SK-N-SH (cell line): ENCODE measurements around the gene FOXO4. TPM values are rescaled to one million over a fixed set of nuclear protein-coding genes. Genes with fewer than 3 reads are reported as not detected.

Source experiments
- CTCF ChIA-PET: fragments of 300-600, 350-600 bp; formaldehyde crosslinking; extraction: SDS; loops from one replicate; lab custom pipeline; 2021; lab: Yijun Ruan, JAX
- POLR2A ChIA-PET: fragments of 350-600 bp; sonication (Branson Sonifier 250); formaldehyde crosslinking; extraction: SDS; loops from one replicate; lab custom pipeline; 2020; ENCODE audit warnings: antibody characterized with exemption, inconsistent platforms; lab: Yijun Ruan, JAX
- DNase-seq: peaks from one replicate; pipeline ENCODE4 v3.0.0; 2012
- H2AFZ ChIP-seq: fragments of 200-600 bp; sonication (generic); 2 replicates; pipeline ENCODE4 v1.8.1; 2016; ENCODE audit warnings: antibody characterized with exemption, mild to moderate bottlenecking, low read depth
- H3F3A ChIP-seq: fragments of 200-600 bp; sonication (generic); replicated peaks from 2 replicates; pipeline ENCODE3; 2016; ENCODE audit warnings: antibody characterized with exemption, mild to moderate bottlenecking; ENCODE audit not compliant: insufficient read depth
- H3K27ac ChIP-seq, 2 experiments: fragments of 200-500 bp in 1 of 2; fragments of 200-600 bp in 1 of 2; sonication (Bioruptor generic) in 1 of 2; sonication (generic), shearing (Covaris generic) in 1 of 2; 2 replicates each; pipeline versions ENCODE4 v1.5.1 to v1.6.1; 2014 to 2016; ENCODE audit warnings: low read depth in 2 of 2, inconsistent platforms in 1 of 2, low read length in 1 of 2, mild to moderate bottlenecking in 1 of 2, mixed read lengths in 1 of 2
- H3K27me3 ChIP-seq: fragments of 200-600 bp; sonication (generic), shearing (Covaris generic); 2 replicates; pipeline ENCODE4 v1.6.1; 2016; ENCODE audit warnings: mixed run types; ENCODE audit not compliant: insufficient read depth
- H3K36me3 ChIP-seq, 2 experiments: fragments of 200-500 bp in 1 of 2; fragments of 200-600 bp in 1 of 2; sonication (Bioruptor generic) in 1 of 2; sonication (generic) in 1 of 2; replicated peaks in 1 of 2; 2 replicates each; pipeline versions ENCODE3 to v1.5.1; 2014 to 2016; ENCODE audit warnings: low read length in 1 of 2, mild to moderate bottlenecking in 1 of 2; ENCODE audit not compliant: insufficient read depth in 2 of 2, control insufficient read depth in 1 of 2
- H3K4me1 ChIP-seq, 2 experiments: fragments of 200-500 bp in 1 of 2; fragments of 200-600 bp in 1 of 2; sonication (Bioruptor generic) in 1 of 2; sonication (generic), shearing (Covaris generic) in 1 of 2; 2 replicates each; pipeline versions ENCODE4 v1.5.1 to v1.6.1; 2014 to 2016; ENCODE audit warnings: low read depth in 1 of 2, low read length in 1 of 2, mixed run types in 1 of 2; ENCODE audit not compliant: insufficient read depth in 2 of 2, control insufficient read depth in 1 of 2
- H3K4me2 ChIP-seq: fragments of 200-600 bp; sonication (generic), shearing (Covaris generic); 2 replicates; pipeline ENCODE4 v1.6.1; 2017; ENCODE audit warnings: mixed run types
- H3K4me3 ChIP-seq, 2 experiments: fragments of 200-500 bp in 1 of 2; fragments of 200-600 bp in 1 of 2; sonication (Bioruptor generic) in 1 of 2; sonication (generic), shearing (Covaris generic) in 1 of 2; 2 replicates each; pipeline versions ENCODE4 v1.5.1 to v1.8.1; 2014 to 2016; ENCODE audit warnings: low read depth in 2 of 2, inconsistent platforms in 1 of 2, low read length in 1 of 2, mild to moderate bottlenecking in 1 of 2, mixed read lengths in 1 of 2, moderate library complexity in 1 of 2
- H3K79me2 ChIP-seq: fragments of 200-600 bp; sonication (generic); 2 replicates; pipeline ENCODE4 v1.8.1; 2017; ENCODE audit warnings: mild to moderate bottlenecking; ENCODE audit not compliant: insufficient read depth
- H3K9ac ChIP-seq: fragments of 200-600 bp; sonication (generic); 2 replicates; pipeline ENCODE4 v1.6.1; 2017; ENCODE audit warnings: mixed run types
- H3K9me2 ChIP-seq: fragments of 200-600 bp; sonication (generic); 2 replicates; pipeline ENCODE4 v1.6.1; 2017; ENCODE audit warnings: mixed run types
- H3K9me3 ChIP-seq: fragments of 200-600 bp; sonication (generic); 2 replicates; pipeline ENCODE4 v1.6.1; 2017; ENCODE audit warnings: mixed run types, mild to moderate bottlenecking, moderate library complexity
- H4K20me1 ChIP-seq: fragments of 200-600 bp; sonication (generic); 2 replicates; pipeline ENCODE4 v1.6.1; 2017; ENCODE audit warnings: mild to moderate bottlenecking, mixed run types; ENCODE audit not compliant: insufficient read depth
- CHD2 ChIP-seq: fragments of 150-350 bp; IDR thresholded peaks from 2 replicates; pipeline ENCODE4 v1.6.1; 2018; ENCODE audit warnings: low read length; ENCODE audit not compliant: partially characterized antibody
- ELF1 ChIP-seq: IDR thresholded peaks from 2 replicates; pipeline ENCODE4 v1.4.0; 2012
- FOSL2 ChIP-seq: IDR thresholded peaks from 2 replicates; pipeline ENCODE4 v1.4.0; 2012; ENCODE audit warnings: low read depth, mild to moderate bottlenecking, moderate library complexity, borderline replicate concordance
- FOXM1 ChIP-seq: IDR thresholded peaks from 2 replicates; pipeline ENCODE4 v1.4.0; 2012; ENCODE audit warnings: low read depth, mild to moderate bottlenecking
- GATA2 ChIP-seq: sonication (generic); formaldehyde crosslinking; IDR thresholded peaks from 2 replicates; pipeline ENCODE4 v1.5.0; 2020; ENCODE audit warnings: mild to moderate bottlenecking, missing genetic modification reagents
- RAD21 ChIP-seq: IDR thresholded peaks from 2 replicates; pipeline ENCODE4 v1.6.1; 2012; ENCODE audit warnings: mild to moderate bottlenecking, low read length
- RFX5 ChIP-seq: IDR thresholded peaks from 2 replicates; pipeline ENCODE4 v1.6.1; 2012; ENCODE audit warnings: mild to moderate bottlenecking, improper control_type of control experiment, low read length
- RXRA ChIP-seq: IDR thresholded peaks from 2 replicates; pipeline ENCODE4 v1.4.0; 2012; ENCODE audit warnings: low read depth, mild to moderate bottlenecking, borderline replicate concordance
- SIN3A ChIP-seq: IDR thresholded peaks from 2 replicates; pipeline ENCODE4 v1.6.1; 2012; ENCODE audit warnings: low read depth, mild to moderate bottlenecking, low read length, moderate library complexity, borderline replicate concordance
- SMC3 ChIP-seq: IDR thresholded peaks from 2 replicates; pipeline ENCODE4 v1.6.1; 2012; ENCODE audit warnings: low read depth, low read length, improper control_type of control experiment
- TCF12 ChIP-seq: IDR thresholded peaks from 2 replicates; pipeline ENCODE4 v1.4.0; 2012
- YY1 ChIP-seq: IDR thresholded peaks from 2 replicates; pipeline ENCODE4 v1.4.0; 2012; ENCODE audit warnings: low read depth, mild to moderate bottlenecking
- WGBS: methylation state at CpG from one replicate; pipeline ENCODE4 v1.1.6; 2017; ENCODE audit warnings: low lambda C conversion rate; 5-methylcytosine and 5-hydroxymethylcytosine counted together
- polyA plus RNA-seq, 3 experiments: library from polyadenylated mRNA; depleted of rRNA; stranded (reverse); fragments of >200 nt; gene quantifications; 2 replicates each; pipeline ENCODE4 v1.2.3, GENCODE V29; 2012
- TF ChIP-seq, protein P1 (sequence below): fragments of 200-600 bp; sonication (generic); IDR thresholded peaks from 2 replicates; pipeline ENCODE4 v1.6.1; 2017; ENCODE audit warnings: antibody characterized with exemption, mild to moderate bottlenecking, moderate library complexity
- TF ChIP-seq, protein P2 (sequence below): fragments of 150-350 bp; IDR thresholded peaks from 2 replicates; pipeline ENCODE4 v1.6.1; 2017; ENCODE audit warnings: antibody characterized with exemption, low read length, low read depth, borderline replicate concordance

Gene FOXO4
- polyA plus RNA-seq, 1 of the 3 experiments (the other 2 are of a cell fraction): 1.9 TPM

DNA sequence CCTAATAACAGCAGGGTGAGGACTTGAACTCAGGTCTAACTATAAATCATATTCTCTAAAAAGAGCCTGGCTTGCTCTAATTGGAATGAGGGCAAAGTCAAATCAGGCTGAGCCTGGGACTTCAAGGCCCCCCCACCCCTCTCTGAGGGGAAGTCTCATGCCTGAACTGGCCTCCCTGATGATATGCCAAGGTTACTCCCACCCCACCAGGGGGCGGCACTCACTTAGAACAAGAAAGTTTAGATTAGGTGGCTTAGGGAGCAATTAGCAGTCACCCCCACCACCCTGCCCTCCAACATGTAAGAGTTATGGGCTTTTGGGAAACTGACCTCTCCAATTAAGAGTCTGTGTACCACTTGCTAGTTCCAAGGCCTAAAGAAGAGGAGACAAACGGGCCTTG lies 2.7 kb downstream of the FOXO4 start:
- POLR2A ChIA-PET: no interaction called here
- Histone ChIP-seq H3K27me3 (peaks cover 5% of the 10 kb centered on the region; the same call in 1 of the 2 replicates), H3K9ac (no peak overlapping the region), H3K79me2 (no peaks in the 10 kb centered on the region), H3K9me2 (no peaks in the 10 kb centered on the region), H3K4me3 (no peak overlapping the region)
- TF ChIP-seq SMC3 (peak; percentile 52; the same call in 1 of the 2 replicates), CHD2 (no peak), RAD21 (peak; percentile 66)
- TF ChIP-seq, protein P1, sequence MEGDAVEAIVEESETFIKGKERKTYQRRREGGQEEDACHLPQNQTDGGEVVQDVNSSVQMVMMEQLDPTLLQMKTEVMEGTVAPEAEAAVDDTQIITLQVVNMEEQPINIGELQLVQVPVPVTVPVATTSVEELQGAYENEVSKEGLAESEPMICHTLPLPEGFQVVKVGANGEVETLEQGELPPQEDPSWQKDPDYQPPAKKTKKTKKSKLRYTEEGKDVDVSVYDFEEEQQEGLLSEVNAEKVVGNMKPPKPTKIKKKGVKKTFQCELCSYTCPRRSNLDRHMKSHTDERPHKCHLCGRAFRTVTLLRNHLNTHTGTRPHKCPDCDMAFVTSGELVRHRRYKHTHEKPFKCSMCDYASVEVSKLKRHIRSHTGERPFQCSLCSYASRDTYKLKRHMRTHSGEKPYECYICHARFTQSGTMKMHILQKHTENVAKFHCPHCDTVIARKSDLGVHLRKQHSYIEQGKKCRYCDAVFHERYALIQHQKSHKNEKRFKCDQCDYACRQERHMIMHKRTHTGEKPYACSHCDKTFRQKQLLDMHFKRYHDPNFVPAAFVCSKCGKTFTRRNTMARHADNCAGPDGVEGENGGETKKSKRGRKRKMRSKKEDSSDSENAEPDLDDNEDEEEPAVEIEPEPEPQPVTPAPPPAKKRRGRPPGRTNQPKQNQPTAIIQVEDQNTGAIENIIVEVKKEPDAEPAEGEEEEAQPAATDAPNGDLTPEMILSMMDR: peak; percentile 64
- TF ChIP-seq, all 33 proteins: peak for 3
- 13% methylated on average over 2 of the region's 2 CpGs for WGBS
- H3F3A ChIP-seq: no peaks in the 10 kb centered on the region
- DNase-seq: peak; percentile 66
- H3K36me3 ChIP-seq: no peaks in the 10 kb centered on the region
- no peaks in the 10 kb centered on the region for H4K20me1 ChIP-seq
- H3K27ac ChIP-seq: no peak overlapping the region
- no peak overlapping the region for H2AFZ ChIP-seq
- H3K4me2 ChIP-seq: no peak overlapping the region
- CTCF ChIA-PET: interaction anchor here (1.2 to 2.6 kb wide), 2 partner anchors 13 to 31 kb away, joined by 4 to 13 read pairs; partner anchors contain the start of gene IL2RG
- H3K4me1 ChIP-seq: peaks cover 0 to 32% of the 10 kb centered on the region in 2 experiments; a peak in 1 of 4 replicates
- no peaks in the 10 kb centered on the region for H3K9me3 ChIP-seq

DNA sequence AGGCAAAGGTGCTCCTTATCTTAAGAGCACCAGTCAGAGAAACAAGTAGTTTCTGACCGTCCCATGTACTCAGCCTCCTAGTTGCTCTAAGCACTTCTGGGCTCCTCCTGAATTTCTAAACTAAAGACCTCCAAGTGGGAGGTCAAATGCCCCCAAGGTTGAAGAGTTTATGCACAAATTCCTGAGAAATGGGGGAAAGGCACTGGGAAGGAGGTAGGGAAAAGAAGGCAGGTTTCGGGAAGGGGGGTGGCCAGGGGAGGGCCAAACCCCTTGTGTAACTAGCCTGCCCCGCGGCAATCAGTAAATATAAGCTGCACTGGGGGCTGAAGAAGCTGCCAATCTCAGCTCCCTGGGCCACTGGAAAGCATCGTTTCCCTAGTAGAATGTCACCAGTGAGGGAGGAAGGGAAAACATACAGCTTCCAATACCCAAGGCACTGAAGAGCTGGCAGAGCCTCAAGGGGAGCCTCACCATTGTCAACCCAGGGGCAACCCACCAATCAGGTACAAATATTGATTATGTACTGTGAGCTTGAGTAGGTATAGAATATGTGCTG lies 3.4 kb downstream of the FOXO4 start:
- peaks cover 0 to 40% of the 10 kb centered on the region in 2 experiments; a peak in 1 of 4 replicates for H3K4me1 ChIP-seq
- H3K27ac ChIP-seq: no peak overlapping the region
- H4K20me1 ChIP-seq: no peaks in the 10 kb centered on the region
- H3K79me2 ChIP-seq: no peaks in the 10 kb centered on the region
- DNase-seq: no peak
- no peak overlapping the region for H3K4me3 ChIP-seq
- ChIA-PET POLR2A (no interaction called here), CTCF (interaction anchor here (3.7 kb wide), 1 partner anchor 31 kb away, joined by 30 read pairs; no protein-coding TSS in a partner anchor)
- H3F3A ChIP-seq: no peaks in the 10 kb centered on the region
- WGBS: 44% methylated on average over 5 of the region's 5 CpGs
- H3K36me3 ChIP-seq: no peaks in the 10 kb centered on the region
- no peaks in the 10 kb centered on the region for H3K9me3 ChIP-seq
- no peak overlapping the region for H2AFZ ChIP-seq
- H3K4me2 ChIP-seq: no peak overlapping the region
- H3K27me3 ChIP-seq: peaks cover 5% of the 10 kb centered on the region; the same call in 1 of the 2 replicates
- TF ChIP-seq RXRA (no peak), RFX5 (no peak), YY1 (no peak), FOSL2 (no peak), ELF1 (no peak), GATA2 (CRISPR knock-in tag) (no peak), TCF12 (no peak), FOXM1 (no peak), RAD21 (no peak), SIN3A (no peak)
- TF ChIP-seq, protein P2, sequence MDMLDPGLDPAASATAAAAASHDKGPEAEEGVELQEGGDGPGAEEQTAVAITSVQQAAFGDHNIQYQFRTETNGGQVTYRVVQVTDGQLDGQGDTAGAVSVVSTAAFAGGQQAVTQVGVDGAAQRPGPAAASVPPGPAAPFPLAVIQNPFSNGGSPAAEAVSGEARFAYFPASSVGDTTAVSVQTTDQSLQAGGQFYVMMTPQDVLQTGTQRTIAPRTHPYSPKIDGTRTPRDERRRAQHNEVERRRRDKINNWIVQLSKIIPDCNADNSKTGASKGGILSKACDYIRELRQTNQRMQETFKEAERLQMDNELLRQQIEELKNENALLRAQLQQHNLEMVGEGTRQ: no peak
- H3K9me2 ChIP-seq: no peaks in the 10 kb centered on the region
- no peak overlapping the region for H3K9ac ChIP-seq
